Brain microvascular endothelial cell (primary cell): ENCODE data around the gene GLRX5.

Experiments used
- DNase-seq: peaks from one replicate; pipeline ENCODE4 v3.0.0-alpha.2; 2020
- H3K27ac ChIP-seq: fragments of 250-450 bp; sonication (Bioruptor Pico); 2 replicates; pipeline ENCODE4 v1.5.1; 2020; ENCODE audit warnings: mild to moderate bottlenecking, moderate library complexity
- H3K27me3 ChIP-seq: fragments of 250-450 bp; sonication (Bioruptor Pico); replicated peaks from 2 replicates; pipeline ENCODE4 v1.5.1; 2020; ENCODE audit warnings: mild to moderate bottlenecking
- H3K36me3 ChIP-seq: fragments of 250-450 bp; sonication (Bioruptor Pico); replicated peaks from 2 replicates; pipeline ENCODE4 v1.5.1; 2020; ENCODE audit warnings: mild to moderate bottlenecking
- H3K4me3 ChIP-seq: 2 replicates; pipeline ENCODE4 v1.5.1; 2011; ENCODE audit warnings: low read depth, mild to moderate bottlenecking, control low read depth, low read length, moderate library complexity
- CTCF ChIP-seq: IDR thresholded peaks from 2 replicates; pipeline ENCODE4 v1.5.1; 2011; ENCODE audit warnings: low read depth, mild to moderate bottlenecking, moderate library complexity, low read length, control low read depth, inconsistent platforms; ENCODE audit errors: missing control alignments
- in situ Hi-C: cut with HindIII; loops from 2 replicates; pipeline ENCODE4 v1.10.0; 2017; ENCODE audit warnings: low sequenced_read_pairs, low pct_ligation_motif_present

Gene GLRX5

DNA sequence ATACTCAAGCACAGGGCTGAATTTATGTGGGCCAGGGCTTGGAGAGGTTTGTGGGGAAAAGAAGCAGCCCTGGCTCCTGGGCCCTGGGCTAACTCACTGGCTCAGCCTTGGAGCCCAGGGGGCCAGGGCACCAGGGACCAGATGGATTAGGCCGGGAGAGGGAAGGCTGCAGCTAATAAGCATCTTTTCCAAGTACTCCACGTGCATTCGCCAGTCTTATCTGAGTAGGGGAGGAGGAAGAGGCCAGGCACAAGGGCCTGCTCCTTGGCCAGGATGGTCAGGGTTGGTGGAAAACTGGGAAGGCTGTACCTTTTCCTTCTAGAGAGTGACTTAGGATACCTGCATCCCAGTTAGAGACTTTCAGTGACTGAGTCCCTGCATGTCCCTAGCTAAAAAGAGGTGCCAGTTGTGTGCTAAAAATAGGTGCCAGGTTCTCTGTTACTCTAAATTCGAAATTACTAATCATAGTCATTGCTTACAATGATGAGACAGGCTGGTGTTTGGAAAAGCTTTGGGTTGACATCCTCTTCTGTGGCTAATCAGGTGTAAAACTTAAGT, 1.3 kb downstream of the GLRX5 start:
- no peak for TF ChIP-seq CTCF
- H3K27me3 ChIP-seq: no peaks in the 10 kb centered on the region
- no peak for DNase-seq
- no peaks in the 10 kb centered on the region for H3K36me3 ChIP-seq
- H3K4me3 ChIP-seq: peak overlapping the region; percentile 85
- no peak overlapping the region for H3K27ac ChIP-seq
- in situ Hi-C loops: no loop called here

DNA sequence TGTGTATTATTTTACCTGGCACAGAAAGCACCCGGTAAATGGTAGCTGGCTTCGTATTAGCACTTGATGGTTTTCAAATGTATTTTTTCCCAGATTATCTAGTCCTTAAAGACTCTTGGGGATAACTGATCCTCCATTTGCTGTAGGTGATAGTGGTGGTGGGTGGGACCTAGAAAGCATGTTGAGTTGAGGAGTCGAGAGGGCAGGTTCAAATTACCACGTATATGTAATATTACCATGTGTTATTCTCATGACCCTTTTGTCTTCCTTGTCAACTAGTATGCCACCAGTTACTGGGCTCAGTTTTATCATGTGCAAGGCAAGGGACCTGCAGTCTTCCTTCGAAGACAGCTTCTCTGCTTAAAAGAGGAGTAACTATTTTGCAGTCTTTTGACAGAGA, 1.8 kb downstream of the GLRX5 start:
- in situ Hi-C loops: no loop called here
- H3K36me3 ChIP-seq: no peaks in the 10 kb centered on the region
- H3K4me3 ChIP-seq: peak overlapping the region; percentile 85
- TF ChIP-seq CTCF: no peak
- no peak for DNase-seq
- H3K27me3 ChIP-seq: no peaks in the 10 kb centered on the region
- H3K27ac ChIP-seq: no peak overlapping the region

- no peak for DNase-seq
- Histone ChIP-seq H3K27ac (no peak overlapping the region), H3K27me3 (no peaks in the 10 kb centered on the region), H3K36me3 (no peaks in the 10 kb centered on the region), H3K4me3 (no peak overlapping the region)
- no peak for TF ChIP-seq CTCF
- in situ Hi-C loops: no loop called here
Measured at GRCh38 chr14:95537298-95538089, 2.6 kb downstream of the GLRX5 start.

GRCh38 chr14:95538801-95539509, 4.1 kb downstream of the GLRX5 start:
- TF ChIP-seq CTCF: no peak

DNA sequence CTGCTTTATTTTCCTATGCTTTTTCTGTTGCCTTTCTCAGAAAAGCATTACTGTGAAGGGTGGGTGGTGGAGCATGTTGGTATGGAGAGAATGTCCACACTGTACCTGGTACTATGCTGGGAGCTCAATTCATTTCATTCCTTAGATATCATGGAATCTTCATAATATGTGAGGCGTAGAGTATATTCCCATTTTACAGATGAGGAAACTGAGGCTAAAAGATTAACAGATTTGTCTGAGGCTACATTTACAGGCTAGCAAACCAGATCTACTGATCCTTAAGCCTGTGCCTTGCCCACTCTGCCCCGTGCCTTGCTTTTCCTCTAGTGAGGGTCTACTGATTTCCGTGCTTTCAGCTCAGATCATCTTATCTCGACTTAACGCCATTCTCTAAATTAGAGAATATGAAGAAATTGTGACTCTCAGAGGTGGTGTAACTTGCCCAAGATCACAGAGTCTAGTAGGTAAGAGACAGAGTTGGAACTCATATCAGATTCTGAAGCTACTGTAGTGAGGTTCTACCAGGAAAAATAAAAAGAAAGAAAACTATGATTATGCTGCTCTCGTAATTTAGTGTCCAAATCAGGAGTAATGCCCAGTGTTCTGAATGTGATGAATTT, 5.5 kb downstream of the GLRX5 start:
- in situ Hi-C loops: no loop called here
- TF ChIP-seq CTCF: no peak
- no peaks in the 10 kb centered on the region for H3K27me3 ChIP-seq

More at GRCh38 chr14:95538801-95539509, 4.1 kb downstream of the GLRX5 start:
- Histone ChIP-seq H3K27me3 (no peaks in the 10 kb centered on the region), H3K4me3 (no peak overlapping the region), H3K27ac (no peak overlapping the region), H3K36me3 (no peaks in the 10 kb centered on the region)
- in situ Hi-C loops: no loop called here
- DNase-seq: no peak

More for the DNA sequence above, 5.5 kb downstream of the GLRX5 start:
- no peak overlapping the region for H3K27ac ChIP-seq
- no peak overlapping the region for H3K4me3 ChIP-seq
- H3K36me3 ChIP-seq: no peaks in the 10 kb centered on the region
- no peak for DNase-seq
